ENCODE measurements around the gene SERINC2.

Gene SERINC2

DNA sequence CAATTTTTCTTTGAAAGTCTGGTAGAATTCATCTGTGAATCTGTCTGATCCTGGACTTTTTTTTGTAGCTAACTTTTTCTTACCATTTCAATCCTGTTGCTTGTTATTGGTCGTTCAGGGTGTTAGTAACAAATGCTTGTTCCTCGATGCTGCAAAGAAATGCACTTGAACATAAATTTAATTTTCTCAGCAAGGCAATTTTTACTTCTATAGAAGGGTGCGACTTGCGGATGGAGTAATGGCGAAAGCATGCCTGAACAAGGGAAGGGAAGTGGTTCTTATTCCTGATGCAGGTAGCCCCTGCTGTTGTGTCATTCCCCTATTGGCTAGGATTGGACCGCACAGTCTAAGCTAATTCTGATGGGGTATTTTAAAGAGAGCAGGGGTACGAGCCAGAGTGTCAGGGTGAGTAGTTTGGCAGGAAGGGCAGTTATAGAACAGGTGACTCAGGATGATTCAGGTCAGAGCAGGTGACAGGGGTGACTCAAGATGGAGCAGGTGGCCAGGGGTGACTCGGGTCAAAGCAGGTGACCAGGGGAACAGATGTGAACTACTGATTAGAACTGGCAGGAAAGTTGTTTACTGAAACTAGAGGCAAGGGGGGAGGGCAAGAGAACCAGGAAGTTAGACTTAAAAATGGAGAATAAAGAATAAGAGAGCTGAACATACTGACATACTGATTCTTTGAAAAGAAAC, 40.5 kb downstream of the SERINC2 start:
- Histone ChIP-seq H3K4me2 (ENCODE audit: low read length) (no peak overlapping the region), H3K27ac (no peak overlapping the region), H3K9ac (no peak overlapping the region), H3K4me3 (ENCODE audit: low read depth, low read length) (no peak overlapping the region), H3K36me3 (ENCODE audit: control insufficient read depth, insufficient read depth, low read length) (no peaks in the 10 kb centered on the region), H3K27me3 (ENCODE audit: control insufficient read depth, insufficient read depth, low read length) (no peaks in the 10 kb centered on the region), H2AFZ (no peak overlapping the region), H3K79me2 (no peaks in the 10 kb centered on the region), H3K9me3 (ENCODE audit: control insufficient read depth, low read length) (no peaks in the 10 kb centered on the region), H3K4me1 (no peaks in the 10 kb centered on the region)
- TF ChIP-seq, protein P1, sequence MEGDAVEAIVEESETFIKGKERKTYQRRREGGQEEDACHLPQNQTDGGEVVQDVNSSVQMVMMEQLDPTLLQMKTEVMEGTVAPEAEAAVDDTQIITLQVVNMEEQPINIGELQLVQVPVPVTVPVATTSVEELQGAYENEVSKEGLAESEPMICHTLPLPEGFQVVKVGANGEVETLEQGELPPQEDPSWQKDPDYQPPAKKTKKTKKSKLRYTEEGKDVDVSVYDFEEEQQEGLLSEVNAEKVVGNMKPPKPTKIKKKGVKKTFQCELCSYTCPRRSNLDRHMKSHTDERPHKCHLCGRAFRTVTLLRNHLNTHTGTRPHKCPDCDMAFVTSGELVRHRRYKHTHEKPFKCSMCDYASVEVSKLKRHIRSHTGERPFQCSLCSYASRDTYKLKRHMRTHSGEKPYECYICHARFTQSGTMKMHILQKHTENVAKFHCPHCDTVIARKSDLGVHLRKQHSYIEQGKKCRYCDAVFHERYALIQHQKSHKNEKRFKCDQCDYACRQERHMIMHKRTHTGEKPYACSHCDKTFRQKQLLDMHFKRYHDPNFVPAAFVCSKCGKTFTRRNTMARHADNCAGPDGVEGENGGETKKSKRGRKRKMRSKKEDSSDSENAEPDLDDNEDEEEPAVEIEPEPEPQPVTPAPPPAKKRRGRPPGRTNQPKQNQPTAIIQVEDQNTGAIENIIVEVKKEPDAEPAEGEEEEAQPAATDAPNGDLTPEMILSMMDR (IDR thresholded peaks at IDR 0.05), result no peak

DNA sequence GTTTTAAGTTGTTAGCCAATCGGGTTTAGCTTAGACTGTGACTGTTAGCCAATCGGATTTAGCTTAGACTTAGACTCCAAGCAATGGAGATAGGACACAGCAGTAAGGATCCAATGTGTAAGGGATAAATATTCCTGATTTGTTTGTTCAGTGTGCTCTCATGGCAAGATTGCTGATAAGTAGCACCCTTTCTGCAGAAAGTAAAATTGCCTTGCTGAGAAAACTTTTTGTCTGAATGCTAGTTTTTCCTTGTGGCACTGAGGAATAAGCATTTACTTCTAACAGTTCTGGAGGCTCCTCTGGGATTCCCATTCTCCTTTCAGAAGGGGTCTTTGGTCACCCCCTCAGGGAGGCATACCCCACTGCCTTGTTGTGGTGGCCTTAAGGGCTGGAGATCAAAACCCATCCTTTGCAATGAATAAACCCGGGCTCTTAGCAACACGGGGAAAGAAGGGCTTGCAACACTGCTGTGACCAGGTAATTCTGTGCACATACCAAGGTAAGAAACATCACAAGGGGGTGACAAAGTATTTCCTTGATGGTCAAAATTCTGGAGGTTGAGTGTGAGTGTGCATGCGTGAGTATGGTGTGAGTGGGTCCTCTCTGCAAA, 45.4 kb downstream of the SERINC2 start:
- Histone ChIP-seq H3K4me1 (no peaks in the 10 kb centered on the region), H3K9ac (no peak overlapping the region), H3K79me2 (no peaks in the 10 kb centered on the region), H3K4me2 (ENCODE audit: low read length) (no peak overlapping the region), H3K36me3 (ENCODE audit: control insufficient read depth, insufficient read depth, low read length) (no peaks in the 10 kb centered on the region), H2AFZ (no peak overlapping the region), H3K4me3 (ENCODE audit: low read depth, low read length) (no peak overlapping the region), H3K27me3 (ENCODE audit: control insufficient read depth, insufficient read depth, low read length) (no peaks in the 10 kb centered on the region), H3K9me3 (ENCODE audit: control insufficient read depth, low read length) (no peaks in the 10 kb centered on the region), H3K27ac (no peak overlapping the region)
- TF ChIP-seq, protein P1 (IDR thresholded peaks at IDR 0.05), result no peak

DNA sequence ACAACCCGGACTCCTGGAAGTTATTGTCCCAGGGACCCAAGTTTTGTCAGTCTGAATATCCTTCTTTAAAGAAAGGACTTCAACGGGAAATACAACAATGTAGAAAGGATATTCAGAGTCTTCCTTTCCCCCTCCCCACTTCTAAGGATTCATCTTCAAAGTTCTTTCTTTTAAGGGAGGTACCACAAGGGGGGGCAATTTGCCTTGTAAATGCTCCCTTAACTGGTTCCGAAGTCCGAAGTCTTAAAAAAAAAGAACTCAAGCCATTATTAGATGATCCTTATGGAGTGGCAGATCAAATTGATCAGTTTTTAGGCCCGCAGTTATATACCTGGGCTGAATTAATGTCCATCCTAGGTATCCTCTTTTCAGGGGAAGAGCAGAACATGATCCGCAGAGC, 47.0 kb downstream of the SERINC2 start:
- TF ChIP-seq, protein P1 (IDR thresholded peaks at IDR 0.05), result no peak
- no peak overlapping the region for H2AFZ ChIP-seq
- H3K79me2 ChIP-seq, result no peaks in the 10 kb centered on the region
- no peaks in the 10 kb centered on the region for H3K27me3 ChIP-seq (ENCODE audit: control insufficient read depth, insufficient read depth, low read length)
- H3K36me3 ChIP-seq (ENCODE audit: control insufficient read depth, insufficient read depth, low read length), result no peaks in the 10 kb centered on the region
- H3K4me3 ChIP-seq (ENCODE audit: low read depth, low read length), result no peak overlapping the region
- H3K9ac ChIP-seq, result no peak overlapping the region
- H3K4me2 ChIP-seq (ENCODE audit: low read length), result no peak overlapping the region
- no peaks in the 10 kb centered on the region for H3K4me1 ChIP-seq
- no peaks in the 10 kb centered on the region for H3K9me3 ChIP-seq (ENCODE audit: control insufficient read depth, low read length)
- no peak overlapping the region for H3K27ac ChIP-seq

DNA sequence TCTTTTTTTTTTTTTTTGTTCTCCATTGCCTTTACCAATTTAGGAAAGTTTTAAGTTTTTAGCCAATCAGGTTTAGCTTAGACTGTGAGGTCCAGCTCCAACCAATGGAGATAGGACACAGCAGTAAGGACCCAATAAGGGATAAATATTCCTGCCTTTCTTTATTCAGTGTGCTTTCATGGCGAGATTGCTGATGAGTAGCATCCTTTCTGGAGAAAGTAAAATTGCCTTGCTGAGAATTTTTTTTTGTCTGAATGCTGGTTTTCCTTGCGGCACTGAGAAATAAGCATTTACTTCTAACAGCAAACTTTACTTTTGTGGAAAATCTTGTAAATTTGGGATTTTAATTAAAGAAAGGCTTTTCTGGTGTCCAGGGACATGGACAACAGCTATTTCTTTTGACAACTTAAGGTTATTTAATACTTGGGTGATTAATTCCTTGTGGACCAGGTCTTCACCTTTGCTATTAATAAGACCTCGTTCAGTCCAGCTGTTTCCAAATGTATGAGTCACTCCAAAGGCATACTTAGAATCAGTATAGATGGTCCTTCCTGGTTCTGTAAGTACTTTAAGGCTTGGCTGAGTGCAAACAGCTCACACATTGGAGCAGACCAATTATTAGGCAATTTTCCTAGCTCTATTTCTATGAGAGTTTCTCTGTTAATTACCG, 54.1 kb downstream of the SERINC2 start:
- H3K27me3 ChIP-seq (ENCODE audit: control insufficient read depth, insufficient read depth, low read length), result no peaks in the 10 kb centered on the region
- H3K9me3 ChIP-seq (ENCODE audit: control insufficient read depth, low read length), result peaks cover 4% of the 10 kb centered on the region
- H3K4me1 ChIP-seq, result peaks cover 4% of the 10 kb centered on the region
- H3K79me2 ChIP-seq, result no peaks in the 10 kb centered on the region
- TF ChIP-seq, protein P1 (IDR thresholded peaks at IDR 0.05), result no peak
- no peak overlapping the region for H3K27ac ChIP-seq
- H3K4me2 ChIP-seq (ENCODE audit: low read length), result no peak overlapping the region
- H2AFZ ChIP-seq, result no peak overlapping the region
- H3K36me3 ChIP-seq (ENCODE audit: control insufficient read depth, insufficient read depth, low read length), result no peaks in the 10 kb centered on the region
- no peak overlapping the region for H3K9ac ChIP-seq
- no peak overlapping the region for H3K4me3 ChIP-seq (ENCODE audit: low read depth, low read length)
